ENCODE results near the gene GALNS. TPM values are rescaled to one million over a fixed set of nuclear protein-coding genes. Genes with fewer than 3 reads are reported as not detected.

The GALNS gene
- total RNA-seq, 4 donors from 2014 or later, result 1.8 to 36.2 (median 16.4) TPM

GRCh38 chr16:88877564-88878289 lies 21.0 kb upstream of the GALNS start:
- no peak overlapping the region for H3K27ac ChIP-seq
- intact Hi-C loops (cut with DNase I; ENCODE audit: low total_unique reads), result no loop called here
- no peaks in the 10 kb centered on the region for H3K4me1 ChIP-seq
- no peaks in the 10 kb centered on the region for H3K27me3 ChIP-seq
- DNase-seq, result no peak
- H3K9me3 ChIP-seq, result no peaks in the 10 kb centered on the region
- no peak for TF ChIP-seq CTCF (IDR thresholded peaks at IDR 0.05)
- no peak for TF ChIP-seq POLR2A (IDR thresholded peaks at IDR 0.05)
- H3K36me3 ChIP-seq, result no peaks in the 10 kb centered on the region
- no peak overlapping the region for H3K4me3 ChIP-seq

GRCh38 chr16:88876942-88877526 lies 20.3 kb upstream of the GALNS start:
- no peak for TF ChIP-seq POLR2A (IDR thresholded peaks at IDR 0.05)
- TF ChIP-seq CTCF (IDR thresholded peaks at IDR 0.05), result no peak
- intact Hi-C loops (cut with DNase I; ENCODE audit: low total_unique reads), result no loop called here
- Histone ChIP-seq H3K4me1 (no peaks in the 10 kb centered on the region), H3K4me3 (no peak overlapping the region), H3K36me3 (no peaks in the 10 kb centered on the region), H3K27ac (no peak overlapping the region), H3K27me3 (no peaks in the 10 kb centered on the region), H3K9me3 (no peaks in the 10 kb centered on the region)
- no peak for DNase-seq

- Histone ChIP-seq H3K4me1 (no peaks in the 10 kb centered on the region), H3K9me3 (no peaks in the 10 kb centered on the region), H3K4me3 (no peak overlapping the region), H3K27ac (no peak overlapping the region), H3K36me3 (no peaks in the 10 kb centered on the region), H3K27me3 (no peaks in the 10 kb centered on the region)
- no peak for TF ChIP-seq POLR2A (IDR thresholded peaks at IDR 0.05)
- no peak for TF ChIP-seq CTCF (IDR thresholded peaks at IDR 0.05)
- no peak for DNase-seq
- intact Hi-C loops (cut with DNase I; ENCODE audit: low total_unique reads), result no loop called here
Observed at GRCh38 chr16:88875703-88876234, 19.0 kb upstream of the GALNS start.

GRCh38 chr16:88874938-88875599 lies 18.3 kb upstream of the GALNS start:
- no peak overlapping the region for H3K27ac ChIP-seq
- H3K4me3 ChIP-seq, result no peak overlapping the region
- H3K4me1 ChIP-seq, result no peaks in the 10 kb centered on the region
- TF ChIP-seq CTCF (IDR thresholded peaks at IDR 0.05) (no peak), POLR2A (IDR thresholded peaks at IDR 0.05) (no peak)
- no peak for DNase-seq
- no peaks in the 10 kb centered on the region for H3K36me3 ChIP-seq
- no peaks in the 10 kb centered on the region for H3K9me3 ChIP-seq
- intact Hi-C loops (cut with DNase I; ENCODE audit: low total_unique reads), result no loop called here
- H3K27me3 ChIP-seq, result no peaks in the 10 kb centered on the region
